HFF-Myc (cell line): ENCODE data around the gene C20orf204.

Experiments used
- DNase-seq: peaks from one replicate; pipeline ENCODE4 v3.0.0-alpha.2; 2011; ENCODE audit warnings: low read depth; ENCODE audit errors: extremely low read depth
- H3K4me3 ChIP-seq: replicated peaks from 2 replicates; pipeline ENCODE4 v1.5.1; 2011; ENCODE audit warnings: low read depth, mild to moderate bottlenecking, control low read depth, low read length
- TF ChIP-seq, protein P1 (sequence below): IDR thresholded peaks from 2 replicates; pipeline ENCODE4 v1.5.1; 2012; ENCODE audit warnings: mild to moderate bottlenecking, low read depth, low read length, control low read depth; ENCODE audit errors: missing control alignments

The C20orf204 gene

DNA sequence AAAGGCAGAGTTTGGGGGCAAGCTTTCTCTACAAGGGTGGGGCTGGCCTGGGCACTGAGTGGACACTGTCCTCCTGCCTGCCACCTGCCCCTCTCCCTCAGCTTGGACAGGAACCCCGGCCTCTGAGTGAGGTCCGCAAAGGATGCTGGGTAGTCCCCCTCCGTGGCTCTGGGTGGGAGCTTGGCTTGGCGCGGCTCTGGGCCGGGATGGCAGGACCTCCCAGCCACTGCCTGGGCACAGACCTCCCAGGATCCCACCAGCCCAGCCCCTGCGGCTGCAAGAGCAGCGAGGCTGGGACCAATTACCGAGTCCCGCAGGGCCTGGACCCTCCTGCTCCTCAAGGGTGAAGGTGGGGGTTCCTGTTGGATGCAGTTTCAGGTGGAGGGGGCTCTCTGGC, 16.3 kb downstream of the C20orf204 start:
- TF ChIP-seq, protein P1, sequence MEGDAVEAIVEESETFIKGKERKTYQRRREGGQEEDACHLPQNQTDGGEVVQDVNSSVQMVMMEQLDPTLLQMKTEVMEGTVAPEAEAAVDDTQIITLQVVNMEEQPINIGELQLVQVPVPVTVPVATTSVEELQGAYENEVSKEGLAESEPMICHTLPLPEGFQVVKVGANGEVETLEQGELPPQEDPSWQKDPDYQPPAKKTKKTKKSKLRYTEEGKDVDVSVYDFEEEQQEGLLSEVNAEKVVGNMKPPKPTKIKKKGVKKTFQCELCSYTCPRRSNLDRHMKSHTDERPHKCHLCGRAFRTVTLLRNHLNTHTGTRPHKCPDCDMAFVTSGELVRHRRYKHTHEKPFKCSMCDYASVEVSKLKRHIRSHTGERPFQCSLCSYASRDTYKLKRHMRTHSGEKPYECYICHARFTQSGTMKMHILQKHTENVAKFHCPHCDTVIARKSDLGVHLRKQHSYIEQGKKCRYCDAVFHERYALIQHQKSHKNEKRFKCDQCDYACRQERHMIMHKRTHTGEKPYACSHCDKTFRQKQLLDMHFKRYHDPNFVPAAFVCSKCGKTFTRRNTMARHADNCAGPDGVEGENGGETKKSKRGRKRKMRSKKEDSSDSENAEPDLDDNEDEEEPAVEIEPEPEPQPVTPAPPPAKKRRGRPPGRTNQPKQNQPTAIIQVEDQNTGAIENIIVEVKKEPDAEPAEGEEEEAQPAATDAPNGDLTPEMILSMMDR = no peak
- DNase-seq = no peak
- no peak overlapping the region for H3K4me3 ChIP-seq

DNA sequence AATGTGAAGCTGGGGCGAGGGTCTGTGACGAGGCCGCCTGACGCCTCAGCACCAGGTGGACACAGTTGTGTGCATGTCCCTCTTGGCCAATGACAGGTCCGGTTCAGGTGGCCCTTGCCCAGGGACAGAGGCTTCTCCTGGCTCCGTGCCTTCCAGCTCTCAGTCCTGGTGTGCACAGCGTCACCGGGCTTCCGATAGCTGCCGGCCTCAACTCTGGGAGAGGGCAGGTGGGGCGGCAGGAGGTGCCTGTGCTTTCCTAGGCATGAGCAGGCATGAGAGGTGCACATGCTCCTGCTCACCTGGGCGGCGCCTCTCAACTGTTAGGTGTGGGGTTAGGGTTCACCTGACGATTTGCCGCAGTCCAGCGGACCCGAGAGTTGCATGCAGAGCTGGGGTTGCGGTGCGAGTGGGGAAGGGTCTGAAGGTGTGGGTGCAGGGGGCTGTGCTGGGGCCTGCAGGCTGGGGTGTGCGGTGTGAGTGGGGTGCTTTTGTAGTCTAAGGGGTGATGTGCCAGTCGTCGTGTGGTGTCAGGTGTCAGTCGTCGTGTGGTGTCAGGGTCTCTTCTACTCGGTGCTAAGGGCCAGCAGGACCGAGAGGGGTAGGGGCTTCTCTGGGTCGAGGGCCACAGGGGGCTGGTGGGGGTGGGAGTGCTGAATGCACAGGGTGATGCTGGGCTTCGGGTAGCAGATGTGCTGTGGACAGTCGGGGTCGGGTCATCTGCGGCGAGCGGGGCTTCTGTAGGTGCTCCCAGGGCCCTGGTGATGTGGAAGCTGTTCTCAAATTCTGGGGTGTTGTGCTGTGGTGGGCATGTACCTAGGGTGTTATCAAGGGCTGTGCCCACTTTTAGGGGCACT, 17.2 kb downstream of the C20orf204 start:
- H3K4me3 ChIP-seq = no peak overlapping the region
- DNase-seq = no peak
- TF ChIP-seq, protein P1 = no peak

DNA sequence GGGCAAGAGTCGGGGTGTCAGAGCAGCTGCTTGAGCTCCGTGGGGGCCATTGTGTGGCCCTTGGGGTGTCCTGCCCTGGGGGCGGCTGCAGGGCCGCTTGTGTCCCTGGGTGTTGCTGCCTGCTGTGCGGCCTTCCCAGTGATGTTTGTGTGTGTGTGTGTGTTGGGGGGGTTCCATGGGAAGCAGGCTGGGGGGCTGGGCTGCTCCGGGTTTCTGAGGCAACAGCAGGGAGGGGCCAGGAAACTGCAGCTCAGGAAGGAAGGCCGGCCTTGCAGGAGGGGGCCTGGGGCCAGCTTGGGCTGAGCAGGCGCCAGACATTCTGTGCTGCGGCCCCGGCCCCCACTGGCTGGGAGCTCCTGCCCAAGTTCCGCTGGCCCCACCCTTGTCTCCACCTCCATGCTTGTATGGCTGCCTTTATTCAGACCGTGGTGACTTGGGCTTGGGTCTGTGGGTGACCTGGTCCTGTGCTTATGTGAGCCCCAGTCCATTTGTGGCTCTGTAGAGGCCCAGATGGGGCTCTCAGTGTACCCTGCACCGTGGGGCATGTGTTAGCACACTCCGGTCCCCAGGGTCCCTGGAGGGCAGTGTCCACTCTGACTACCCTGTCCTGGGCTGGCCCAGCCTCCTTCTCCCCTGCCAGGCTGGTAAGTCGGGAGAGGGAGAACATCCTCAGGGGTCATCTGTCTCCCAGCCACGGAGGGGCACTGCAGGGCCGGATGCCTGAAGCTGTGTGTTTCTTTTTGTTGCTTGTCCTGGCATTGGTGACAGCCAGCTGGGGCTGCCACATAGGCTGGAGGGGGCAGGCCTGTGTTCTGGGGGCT, 18.1 kb downstream of the C20orf204 start:
- TF ChIP-seq, protein P1 = no peak
- H3K4me3 ChIP-seq = no peak overlapping the region
- DNase-seq = no peak

DNA sequence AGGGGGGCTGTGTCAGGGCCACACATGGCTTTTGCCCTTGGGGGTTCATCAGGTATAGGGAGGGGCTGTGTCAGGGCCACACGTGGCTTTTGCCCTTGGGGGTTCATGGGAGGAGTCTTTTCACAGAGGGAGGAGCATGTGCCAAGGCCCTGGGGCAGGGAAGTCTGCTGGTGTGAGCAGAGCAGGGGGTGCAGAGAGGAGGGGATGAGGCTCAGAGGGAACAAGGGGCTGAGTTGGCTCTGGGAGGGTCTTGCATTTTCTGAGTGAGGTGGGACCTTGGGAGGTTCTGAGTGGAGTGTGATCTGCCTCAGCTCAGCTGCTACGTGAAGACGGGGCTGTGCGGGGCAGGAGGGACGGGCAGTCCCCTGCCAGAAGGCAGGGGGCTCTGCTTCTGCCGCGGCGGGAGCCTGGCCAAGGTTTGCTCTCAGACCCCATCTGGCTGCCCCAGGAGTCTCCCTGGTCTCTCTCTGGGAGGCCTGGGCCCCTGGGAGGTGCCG, 19.5 kb downstream of the C20orf204 start:
- H3K4me3 ChIP-seq = no peak overlapping the region
- no peak for DNase-seq
- TF ChIP-seq, protein P1 = no peak

DNA sequence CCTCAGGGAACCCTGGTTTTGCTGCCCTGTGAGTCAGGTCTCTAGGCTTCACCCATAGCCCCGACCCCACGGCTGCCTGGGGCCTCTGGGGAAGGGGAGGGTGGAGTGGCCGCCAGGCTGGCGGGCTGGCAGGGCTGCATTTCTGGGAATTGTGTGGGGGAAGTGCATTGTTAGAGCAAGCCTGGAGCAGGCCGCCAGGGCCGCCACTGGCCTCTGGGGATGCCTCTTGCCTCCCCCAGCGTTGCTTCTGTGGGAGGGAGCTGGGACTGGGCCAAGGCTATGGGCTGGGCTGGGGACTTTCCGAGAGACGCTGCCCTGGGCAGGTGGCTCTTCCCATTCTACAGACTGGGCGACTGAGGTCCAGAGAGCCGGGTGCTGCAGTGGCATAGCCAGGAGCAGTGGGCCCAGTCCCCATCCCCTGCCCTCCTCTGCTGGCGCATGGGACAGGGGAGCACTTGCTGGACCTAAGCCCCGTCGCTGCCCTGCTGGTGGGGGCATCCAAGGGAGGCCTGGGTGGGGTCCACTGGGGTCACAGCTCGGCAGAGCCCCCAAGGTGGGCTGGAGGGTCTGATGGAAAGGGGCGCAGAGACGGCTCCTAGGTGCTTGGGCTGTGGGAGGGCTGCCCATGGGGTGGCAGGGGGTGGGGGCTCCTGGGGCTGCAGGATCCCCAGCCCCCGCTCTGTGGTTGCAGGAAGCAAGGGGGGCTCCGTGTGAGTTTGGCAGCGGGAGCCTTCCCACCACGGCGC, 20.1 kb downstream of the C20orf204 start:
- TF ChIP-seq, protein P1 = no peak
- DNase-seq = no peak
- H3K4me3 ChIP-seq = no peak overlapping the region

DNA sequence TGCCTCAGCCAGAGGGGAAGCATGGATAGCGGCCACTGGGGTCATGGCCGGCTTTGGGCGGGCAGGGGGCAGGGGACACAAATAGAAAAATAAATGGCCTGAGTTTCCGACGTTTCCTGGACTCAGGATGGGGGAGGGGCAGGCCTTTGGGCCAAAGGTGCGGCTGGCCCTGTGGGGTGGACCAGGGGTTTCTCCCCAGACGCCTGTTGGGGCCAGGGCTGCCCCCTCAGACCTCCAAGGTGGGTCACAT, 20.6 kb downstream of the C20orf204 start:
- DNase-seq = no peak
- TF ChIP-seq, protein P1 = no peak
- no peak overlapping the region for H3K4me3 ChIP-seq
